Stomach (tissue), 4 donors: ENCODE data around the gene ALG9.

Experiments used
- CTCF ChIP-seq, 7 experiments: fragments of 450-650 bp in 4 of 7; fragments of 200-600 bp in 3 of 7; sonication (generic) in 3 of 7; IDR thresholded peaks; one replicate each; pipeline ENCODE4 v1.5.1; 2016 to 2019; ENCODE audit warnings: antibody characterized with exemption in 7 of 7, control low read depth in 2 of 7, mild to moderate bottlenecking in 1 of 7
- EP300 ChIP-seq: sonication (generic); formaldehyde crosslinking; IDR thresholded peaks from one replicate; pipeline ENCODE4 v1.6.1; 2017; ENCODE audit warnings: antibody characterized with exemption
- POLR2A ChIP-seq, 4 donors: fragments of 450-650 bp; IDR thresholded peaks; one replicate each; pipeline ENCODE4 v1.6.1; 2016; ENCODE audit warnings: antibody characterized with exemption in 4 of 4, control low read depth in 2 of 4, mild to moderate bottlenecking in 1 of 4, moderate library complexity in 1 of 4
- POLR2AphosphoS5 ChIP-seq, 3 donors: sonication (generic); formaldehyde crosslinking; IDR thresholded peaks; one replicate each; pipeline ENCODE4 v1.6.1; 2016; ENCODE audit warnings: antibody characterized with exemption in 3 of 3

DNA sequence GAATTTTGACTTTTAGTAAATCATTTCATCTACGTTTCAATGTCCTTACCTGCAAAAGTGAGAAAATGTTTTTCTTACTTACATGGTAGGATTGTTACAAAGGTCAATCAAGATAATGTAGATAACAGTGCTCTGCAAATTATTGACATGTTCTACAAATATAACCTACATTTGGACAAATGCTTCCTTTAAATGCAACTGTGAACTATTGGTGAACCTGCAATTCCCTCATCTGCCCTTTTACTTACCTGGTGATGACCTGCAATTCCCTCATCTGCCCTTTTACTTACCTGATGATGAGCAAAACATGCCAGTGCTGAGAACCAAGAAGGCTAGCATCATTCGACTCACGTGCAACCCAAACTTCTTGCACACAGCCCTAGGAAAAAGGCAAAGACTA lies 11.1 kb downstream of the ALG9 start:
- TF ChIP-seq CTCF (IDR thresholded peaks at IDR 0.05): no peak
- TF ChIP-seq POLR2A (IDR thresholded peaks at IDR 0.05): no peak
- TF ChIP-seq EP300: no peak
- TF ChIP-seq POLR2AphosphoS5 (IDR thresholded peaks at IDR 0.05): no peak
